Testis (tissue), 3 donors: ENCODE results near the gene LY6G6D. TPM values are rescaled to one million over a fixed set of nuclear protein-coding genes. Genes with fewer than 3 reads are reported as not detected.

Source experiments
- DNase-seq: peaks from one replicate; pipeline ENCODE4 v3.0.0-alpha.2; 2019
- H3K27ac ChIP-seq, 2 donors: fragments of 200-600 bp; sonication (generic); one replicate each; pipeline ENCODE4 v1.5.1; 2019
- H3K27me3 ChIP-seq: fragments of 200-600 bp; sonication (generic); one replicate; pipeline ENCODE4 v1.5.1; 2019
- H3K36me3 ChIP-seq: fragments of 200-600 bp; sonication (generic); one replicate; pipeline ENCODE4 v1.5.1; 2017; ENCODE audit warnings: low read depth; ENCODE audit errors: missing control alignments
- H3K4me1 ChIP-seq: fragments of 200-600 bp; sonication (generic); one replicate; pipeline ENCODE4 v1.5.1; 2019
- H3K4me3 ChIP-seq, 2 donors: fragments of 200-600 bp; sonication (generic); one replicate each; pipeline ENCODE4 v1.5.1; 2017 to 2019
- H3K9me3 ChIP-seq: fragments of 200-600 bp; sonication (generic); one replicate; pipeline ENCODE4 v1.5.1; 2017
- POLR2A ChIP-seq: fragments of 450-650 bp; IDR thresholded peaks from one replicate; pipeline ENCODE4 v1.6.1; 2017; ENCODE audit warnings: antibody characterized with exemption, mild to moderate bottlenecking, moderate library complexity
- WGBS, 2 donors: methylation state at CpG; one replicate each; pipeline ENCODE4 v1.1.5; 2018; 5-methylcytosine and 5-hydroxymethylcytosine counted together
- intact Hi-C: fragments of 100-400 bp; cut with DNase I; formaldehyde crosslinking; loops from one replicate; pipeline ENCODE4 v1.15.1; 2023; ENCODE audit warnings: low total_unique reads
- polyA plus RNA-seq: library from polyadenylated mRNA; stranded (reverse); fragments of 350-450 nt; fragmentation: Illumina TruSeq; extraction: RNeasy Lipid Tissue Mini Kit (QIAGEN cat#74804); gene quantifications from one replicate; pipeline ENCODE4 v1.2.3, GENCODE V29; 2014; ENCODE audit warnings: low read depth, low replicate concordance; ENCODE audit not compliant: insufficient read depth
- total RNA-seq, 2 donors: library from RNA; depleted of rRNA; stranded (reverse); fragments of >200 nt; gene quantifications; one replicate each; pipeline ENCODE4 v1.2.3, GENCODE V29; 2016
- TF ChIP-seq, protein P1 (sequence below), 3 experiments: fragments of 450-650 bp in 2 of 3; fragments of 200-600 bp in 1 of 3; sonication (generic) in 1 of 3; IDR thresholded peaks; one replicate each; pipeline ENCODE4 v1.5.1; 2016 to 2019; ENCODE audit warnings: antibody characterized with exemption in 3 of 3, mild to moderate bottlenecking in 2 of 3, moderate library complexity in 1 of 3

The LY6G6D gene
- total and polyA plus RNA-seq, 3 donors from 2014 or later: not detected

DNA sequence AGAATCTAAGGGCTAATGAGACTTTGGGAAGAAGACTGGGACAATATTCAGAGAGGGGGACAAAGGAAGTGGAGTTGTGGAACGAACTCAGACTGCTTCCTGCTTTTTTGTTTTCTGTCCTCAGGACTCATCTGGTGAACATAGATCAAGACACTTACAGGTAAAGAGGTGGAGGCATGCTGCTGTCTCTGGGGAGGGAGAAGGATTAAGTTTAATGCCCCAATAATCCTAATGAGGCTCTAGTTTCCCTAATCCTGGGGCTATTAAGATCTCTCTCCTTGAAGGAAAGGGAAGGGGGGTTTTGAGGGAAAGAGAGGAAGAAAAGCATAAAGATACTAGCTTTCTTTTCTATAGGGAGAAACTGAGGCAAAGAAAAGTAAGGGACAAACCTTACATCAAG, 29.3 kb downstream of the LY6G6D start:
- TF ChIP-seq, protein P1, sequence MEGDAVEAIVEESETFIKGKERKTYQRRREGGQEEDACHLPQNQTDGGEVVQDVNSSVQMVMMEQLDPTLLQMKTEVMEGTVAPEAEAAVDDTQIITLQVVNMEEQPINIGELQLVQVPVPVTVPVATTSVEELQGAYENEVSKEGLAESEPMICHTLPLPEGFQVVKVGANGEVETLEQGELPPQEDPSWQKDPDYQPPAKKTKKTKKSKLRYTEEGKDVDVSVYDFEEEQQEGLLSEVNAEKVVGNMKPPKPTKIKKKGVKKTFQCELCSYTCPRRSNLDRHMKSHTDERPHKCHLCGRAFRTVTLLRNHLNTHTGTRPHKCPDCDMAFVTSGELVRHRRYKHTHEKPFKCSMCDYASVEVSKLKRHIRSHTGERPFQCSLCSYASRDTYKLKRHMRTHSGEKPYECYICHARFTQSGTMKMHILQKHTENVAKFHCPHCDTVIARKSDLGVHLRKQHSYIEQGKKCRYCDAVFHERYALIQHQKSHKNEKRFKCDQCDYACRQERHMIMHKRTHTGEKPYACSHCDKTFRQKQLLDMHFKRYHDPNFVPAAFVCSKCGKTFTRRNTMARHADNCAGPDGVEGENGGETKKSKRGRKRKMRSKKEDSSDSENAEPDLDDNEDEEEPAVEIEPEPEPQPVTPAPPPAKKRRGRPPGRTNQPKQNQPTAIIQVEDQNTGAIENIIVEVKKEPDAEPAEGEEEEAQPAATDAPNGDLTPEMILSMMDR (IDR thresholded peaks at IDR 0.05): no peak
- TF ChIP-seq POLR2A: no peak
- Histone ChIP-seq H3K36me3 (no peaks in the 10 kb centered on the region), H3K9me3 (no peaks in the 10 kb centered on the region), H3K4me1 (peaks cover 5% of the 10 kb centered on the region), H3K27ac (no peak overlapping the region), H3K4me3 (no peak overlapping the region), H3K27me3 (no peaks in the 10 kb centered on the region)
- no peak for DNase-seq
- 65 to 69% methylated on average over 1 of the region's 1 CpG for WGBS, 2 donors
- intact Hi-C loops: no loop called here

DNA sequence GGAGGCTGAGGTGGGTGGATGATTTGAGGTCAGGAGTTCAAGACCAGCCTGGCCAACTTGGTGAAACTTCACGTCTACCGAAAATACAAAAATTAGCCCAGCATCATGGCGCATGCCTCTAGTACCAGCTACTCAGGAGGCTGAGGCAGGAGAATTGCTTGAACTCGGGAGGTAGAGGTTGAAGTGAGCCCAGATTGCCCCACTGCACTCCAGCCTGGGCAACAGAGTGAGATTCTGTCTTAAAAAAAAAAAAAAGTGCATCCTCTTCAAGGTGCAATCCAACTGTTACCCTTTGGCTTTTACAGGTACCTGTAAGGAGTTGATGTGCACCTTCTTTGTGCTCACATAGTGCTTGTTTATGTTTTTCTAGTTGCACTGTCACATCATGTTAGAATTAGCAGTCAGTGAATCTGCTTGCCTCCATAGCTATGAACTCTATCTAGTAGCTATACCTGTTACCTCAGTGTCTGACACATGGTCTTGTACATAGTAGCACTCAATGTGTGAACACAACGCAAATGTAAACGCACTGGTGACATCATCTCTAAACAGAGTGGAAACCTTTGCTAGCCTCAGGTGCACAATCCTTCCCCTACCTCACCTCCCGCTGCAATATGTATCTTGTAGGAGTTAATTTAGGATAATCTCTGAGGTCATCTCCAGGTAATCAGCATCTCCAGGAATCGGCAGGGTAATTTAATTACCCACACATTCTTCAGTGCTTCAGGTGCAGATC, 34.3 kb downstream of the LY6G6D start:
- Histone ChIP-seq H3K27ac (no peak overlapping the region), H3K36me3 (no peaks in the 10 kb centered on the region), H3K4me1 (no peaks in the 10 kb centered on the region), H3K27me3 (no peaks in the 10 kb centered on the region), H3K9me3 (no peaks in the 10 kb centered on the region), H3K4me3 (no peak overlapping the region)
- WGBS, 2 donors: 87% methylated on average over 8 of the region's 8 CpGs
- no peak for TF ChIP-seq POLR2A
- TF ChIP-seq, protein P1 (IDR thresholded peaks at IDR 0.05): no peak
- intact Hi-C loops: no loop called here
- no peak for DNase-seq

DNA sequence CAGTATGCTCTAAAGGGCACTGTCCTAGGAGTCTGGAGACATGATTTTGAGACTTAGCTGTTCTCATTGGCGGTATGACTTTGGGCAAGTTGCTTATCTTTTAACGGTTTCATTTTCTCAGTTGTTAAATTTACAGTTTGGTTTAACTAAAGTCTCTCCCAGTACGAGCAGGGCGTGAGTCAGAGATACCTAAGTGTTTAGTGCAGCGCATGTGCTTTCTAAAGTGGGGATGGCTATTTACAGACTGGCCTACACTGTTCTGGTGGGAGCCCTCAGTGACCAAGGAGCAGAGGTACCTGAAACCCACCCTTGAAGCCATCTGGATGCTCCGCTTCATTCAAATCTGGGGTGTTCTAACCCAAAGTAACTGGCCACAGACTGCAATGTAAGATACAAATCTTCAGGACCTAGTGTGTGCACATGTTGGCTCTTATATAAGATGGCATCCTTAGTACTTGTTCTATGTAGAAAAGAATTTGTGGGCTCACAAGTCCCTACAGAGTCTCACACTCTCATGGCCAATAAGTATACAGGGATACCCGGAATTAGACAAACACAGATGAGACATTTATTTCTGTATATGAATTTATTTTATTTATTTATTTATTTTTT, 35.4 kb downstream of the LY6G6D start:
- Histone ChIP-seq H3K36me3 (no peaks in the 10 kb centered on the region), H3K27me3 (no peaks in the 10 kb centered on the region), H3K9me3 (no peaks in the 10 kb centered on the region), H3K27ac (no peak overlapping the region), H3K4me3 (no peak overlapping the region), H3K4me1 (no peaks in the 10 kb centered on the region)
- WGBS, 2 donors: 84 to 94% methylated on average over 7 of the region's 7 CpGs
- intact Hi-C loops: no loop called here
- TF ChIP-seq POLR2A: no peak
- TF ChIP-seq, protein P1 (IDR thresholded peaks at IDR 0.05): no peak
- DNase-seq: no peak

DNA sequence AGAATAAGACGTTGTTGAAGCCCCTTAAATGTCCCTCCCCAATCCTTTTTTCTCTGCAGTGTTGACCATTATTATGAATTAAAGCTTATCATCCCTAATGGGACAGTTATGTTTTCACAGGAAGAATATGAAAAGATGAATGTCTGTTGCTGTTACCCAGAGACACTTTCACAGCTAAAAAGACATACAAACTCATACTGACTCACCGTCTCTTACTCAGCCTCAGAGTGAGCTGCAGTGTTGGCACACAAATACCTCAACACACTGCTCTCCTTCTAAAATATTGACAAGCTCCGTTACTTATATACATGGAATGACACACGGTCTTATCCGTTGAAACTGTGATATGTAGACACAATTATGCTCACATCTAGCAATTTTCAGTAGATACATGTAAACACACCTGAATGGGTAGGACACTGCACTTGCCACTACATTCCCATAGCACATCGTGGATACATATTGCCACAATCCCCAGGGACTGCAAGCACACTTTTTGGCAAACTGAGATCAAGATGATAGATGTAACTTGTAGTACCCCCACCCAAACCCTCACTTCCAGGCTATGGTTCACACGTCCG, 37.7 kb downstream of the LY6G6D start:
- no peak for DNase-seq
- Histone ChIP-seq H3K4me3 (no peak overlapping the region), H3K9me3 (no peaks in the 10 kb centered on the region), H3K27ac (no peak overlapping the region), H3K36me3 (no peaks in the 10 kb centered on the region), H3K27me3 (no peaks in the 10 kb centered on the region), H3K4me1 (no peaks in the 10 kb centered on the region)
- TF ChIP-seq, protein P1 (IDR thresholded peaks at IDR 0.05): no peak
- no peak for TF ChIP-seq POLR2A
- WGBS, 2 donors: 74 to 76% methylated on average over 7 to 8 of the region's 8 CpGs
- intact Hi-C loops: no loop called here
